HEK293 (cell line): ENCODE measurements around the gene CANT1.

Source experiments
- FEZF1 ChIP-seq: fragments of 450-650 bp; formaldehyde crosslinking; IDR thresholded peaks from 2 replicates; pipeline ENCODE4 v1.5.1; 2016; ENCODE audit warnings: missing biosample characterization, missing genetic modification characterization
- GFI1B ChIP-seq: fragments of 450-650 bp; formaldehyde crosslinking; IDR thresholded peaks from 2 replicates; pipeline ENCODE4 v1.5.1; 2016; ENCODE audit warnings: missing biosample characterization, missing genetic modification characterization
- TRIM28 ChIP-seq: IDR thresholded peaks from 2 replicates; pipeline ENCODE4 v1.6.1; 2011; ENCODE audit warnings: low read length, control low read depth, borderline replicate concordance
- YY2 ChIP-seq: fragments of 450-650 bp; formaldehyde crosslinking; IDR thresholded peaks from 2 replicates; pipeline ENCODE4 v1.5.1; 2016; ENCODE audit warnings: missing biosample characterization, missing genetic modification characterization
- ZBTB17 ChIP-seq: fragments of 450-650 bp; formaldehyde crosslinking; IDR thresholded peaks from 2 replicates; pipeline ENCODE4 v1.5.1; 2016; ENCODE audit warnings: missing biosample characterization, missing genetic modification characterization
- ZBTB48 ChIP-seq: fragments of 450-650 bp; formaldehyde crosslinking; IDR thresholded peaks from 2 replicates; pipeline ENCODE4 v1.5.1; 2016; ENCODE audit warnings: missing biosample characterization, missing genetic modification characterization
- ZFHX2 ChIP-seq: fragments of 450-650 bp; formaldehyde crosslinking; conservative IDR thresholded peaks from 2 replicates; pipeline ENCODE4 v1.5.1; 2016; ENCODE audit warnings: missing biosample characterization, missing genetic modification characterization
- ZFP3 ChIP-seq: fragments of 450-650 bp; formaldehyde crosslinking; IDR thresholded peaks from 2 replicates; pipeline ENCODE4 v1.5.1; 2016; ENCODE audit warnings: low read depth, missing biosample characterization, missing genetic modification characterization
- ZFP37 ChIP-seq: fragments of 450-650 bp; formaldehyde crosslinking; IDR thresholded peaks from 2 replicates; pipeline ENCODE4 v1.5.1; 2016; ENCODE audit warnings: missing biosample characterization, missing genetic modification characterization
- ZNF114 ChIP-seq: fragments of 450-650 bp; formaldehyde crosslinking; IDR thresholded peaks from 2 replicates; pipeline ENCODE4 v1.5.0; 2017; ENCODE audit warnings: missing biosample characterization, missing genetic modification characterization
- ZNF132 ChIP-seq: fragments of 450-650 bp; formaldehyde crosslinking; IDR thresholded peaks from 2 replicates; pipeline ENCODE4 v1.5.1; 2017; ENCODE audit warnings: missing biosample characterization, missing genetic modification characterization, borderline replicate concordance
- ZNF138 ChIP-seq: fragments of 450-650 bp; formaldehyde crosslinking; IDR thresholded peaks from 2 replicates; pipeline ENCODE4 v1.5.1; 2016; ENCODE audit warnings: missing biosample characterization, missing genetic modification characterization, borderline replicate concordance
- ZNF155 ChIP-seq: fragments of 450-650 bp; formaldehyde crosslinking; IDR thresholded peaks from 2 replicates; pipeline ENCODE4 v1.5.1; 2016; ENCODE audit warnings: missing biosample characterization, missing genetic modification characterization
- ZNF157 ChIP-seq: fragments of 450-650 bp; formaldehyde crosslinking; IDR thresholded peaks from 2 replicates; pipeline ENCODE4 v1.5.1; 2016; ENCODE audit warnings: missing biosample characterization, missing genetic modification characterization
- ZNF174 ChIP-seq: fragments of 450-650 bp; formaldehyde crosslinking; IDR thresholded peaks from 2 replicates; pipeline ENCODE4 v1.5.0; 2017; ENCODE audit warnings: missing biosample characterization, mild to moderate bottlenecking, missing genetic modification characterization
- ZNF223 ChIP-seq: fragments of 450-650 bp; formaldehyde crosslinking; IDR thresholded peaks from 2 replicates; pipeline ENCODE4 v1.5.1; 2016; ENCODE audit warnings: missing biosample characterization, missing genetic modification characterization
- ZNF266 ChIP-seq: fragments of 450-650 bp; formaldehyde crosslinking; IDR thresholded peaks from 2 replicates; pipeline ENCODE4 v1.5.1; 2016; ENCODE audit warnings: missing biosample characterization, missing genetic modification characterization, low read depth
- ZNF292 ChIP-seq: fragments of 450-650 bp; formaldehyde crosslinking; IDR thresholded peaks from 2 replicates; pipeline ENCODE4 v1.5.1; 2016; ENCODE audit warnings: low read depth, missing biosample characterization, missing genetic modification characterization, borderline replicate concordance
- ZNF302 ChIP-seq: fragments of 450-650 bp; formaldehyde crosslinking; IDR thresholded peaks from 2 replicates; pipeline ENCODE4 v1.5.1; 2016; ENCODE audit warnings: missing biosample characterization, missing genetic modification characterization, low read depth
- ZNF48 ChIP-seq: fragments of 450-650 bp; formaldehyde crosslinking; IDR thresholded peaks from 2 replicates; pipeline ENCODE4 v1.5.1; 2016; ENCODE audit warnings: missing biosample characterization, missing genetic modification characterization
- ZNF510 ChIP-seq: fragments of 450-650 bp; formaldehyde crosslinking; IDR thresholded peaks from 2 replicates; pipeline ENCODE4 v1.5.1; 2018; ENCODE audit warnings: mild to moderate bottlenecking, missing genetic modification characterization, missing biosample characterization; ENCODE audit not compliant: insufficient replicate concordance
- ZNF530 ChIP-seq: fragments of 450-650 bp; formaldehyde crosslinking; IDR thresholded peaks from 2 replicates; pipeline ENCODE4 v1.5.1; 2016; ENCODE audit warnings: low read depth, missing biosample characterization, missing genetic modification characterization
- ZNF621 ChIP-seq: fragments of 450-650 bp; formaldehyde crosslinking; IDR thresholded peaks from 2 replicates; pipeline ENCODE4 v1.5.1; 2017; ENCODE audit warnings: missing biosample characterization, missing genetic modification characterization
- ZNF664 ChIP-seq: fragments of 450-650 bp; formaldehyde crosslinking; IDR thresholded peaks from 2 replicates; pipeline ENCODE4 v1.5.1; 2016; ENCODE audit warnings: missing biosample characterization, missing genetic modification characterization
- ZNF701 ChIP-seq: fragments of 450-650 bp; formaldehyde crosslinking; IDR thresholded peaks from 2 replicates; pipeline ENCODE4 v1.5.1; 2016; ENCODE audit warnings: missing biosample characterization, missing genetic modification characterization
- ZNF777 ChIP-seq: fragments of 450-650 bp; formaldehyde crosslinking; IDR thresholded peaks from 2 replicates; pipeline ENCODE4 v1.5.1; 2017; ENCODE audit warnings: missing biosample characterization, missing genetic modification characterization, borderline replicate concordance
- ZNF837 ChIP-seq: fragments of 450-650 bp; formaldehyde crosslinking; IDR thresholded peaks from 2 replicates; pipeline ENCODE4 v1.5.1; 2016; ENCODE audit warnings: missing biosample characterization, missing genetic modification characterization
- ZSCAN30 ChIP-seq: fragments of 450-650 bp; IDR thresholded peaks from 2 replicates; pipeline ENCODE4 v1.5.1; 2018; ENCODE audit warnings: missing biosample characterization, mild to moderate bottlenecking, missing genetic modification characterization, moderate library complexity
- TF ChIP-seq, protein P1 (sequence below): fragments of 450-650 bp; formaldehyde crosslinking; IDR thresholded peaks from 2 replicates; pipeline ENCODE4 v1.5.1; 2016; ENCODE audit warnings: missing biosample characterization, missing genetic modification characterization, borderline replicate concordance
- TF ChIP-seq, protein P2 (sequence below): fragments of 450-650 bp; formaldehyde crosslinking; IDR thresholded peaks from 2 replicates; pipeline ENCODE4 v1.5.1; 2016; ENCODE audit warnings: missing biosample characterization, missing genetic modification characterization
- TF ChIP-seq, protein P3 (sequence below): fragments of 450-650 bp; formaldehyde crosslinking; IDR thresholded peaks from 2 replicates; pipeline ENCODE4 v1.5.1; 2016; ENCODE audit warnings: missing biosample characterization, missing genetic modification characterization

The CANT1 gene

GRCh38 chr17:79023886-79024771, 14.6 kb upstream of the CANT1 start, which contains the start of gene C1QTNF1 (continued):
- TF ChIP-seq ZNF530 (tag by site-specific recombination): no peak
- no peak for TF ChIP-seq TRIM28
- no peak for TF ChIP-seq ZNF114 (tag by site-specific recombination)
- no peak for TF ChIP-seq GFI1B (tag by site-specific recombination)
- TF ChIP-seq ZSCAN30 (tag by site-specific recombination): peak; percentile 88
- TF ChIP-seq, protein P1, sequence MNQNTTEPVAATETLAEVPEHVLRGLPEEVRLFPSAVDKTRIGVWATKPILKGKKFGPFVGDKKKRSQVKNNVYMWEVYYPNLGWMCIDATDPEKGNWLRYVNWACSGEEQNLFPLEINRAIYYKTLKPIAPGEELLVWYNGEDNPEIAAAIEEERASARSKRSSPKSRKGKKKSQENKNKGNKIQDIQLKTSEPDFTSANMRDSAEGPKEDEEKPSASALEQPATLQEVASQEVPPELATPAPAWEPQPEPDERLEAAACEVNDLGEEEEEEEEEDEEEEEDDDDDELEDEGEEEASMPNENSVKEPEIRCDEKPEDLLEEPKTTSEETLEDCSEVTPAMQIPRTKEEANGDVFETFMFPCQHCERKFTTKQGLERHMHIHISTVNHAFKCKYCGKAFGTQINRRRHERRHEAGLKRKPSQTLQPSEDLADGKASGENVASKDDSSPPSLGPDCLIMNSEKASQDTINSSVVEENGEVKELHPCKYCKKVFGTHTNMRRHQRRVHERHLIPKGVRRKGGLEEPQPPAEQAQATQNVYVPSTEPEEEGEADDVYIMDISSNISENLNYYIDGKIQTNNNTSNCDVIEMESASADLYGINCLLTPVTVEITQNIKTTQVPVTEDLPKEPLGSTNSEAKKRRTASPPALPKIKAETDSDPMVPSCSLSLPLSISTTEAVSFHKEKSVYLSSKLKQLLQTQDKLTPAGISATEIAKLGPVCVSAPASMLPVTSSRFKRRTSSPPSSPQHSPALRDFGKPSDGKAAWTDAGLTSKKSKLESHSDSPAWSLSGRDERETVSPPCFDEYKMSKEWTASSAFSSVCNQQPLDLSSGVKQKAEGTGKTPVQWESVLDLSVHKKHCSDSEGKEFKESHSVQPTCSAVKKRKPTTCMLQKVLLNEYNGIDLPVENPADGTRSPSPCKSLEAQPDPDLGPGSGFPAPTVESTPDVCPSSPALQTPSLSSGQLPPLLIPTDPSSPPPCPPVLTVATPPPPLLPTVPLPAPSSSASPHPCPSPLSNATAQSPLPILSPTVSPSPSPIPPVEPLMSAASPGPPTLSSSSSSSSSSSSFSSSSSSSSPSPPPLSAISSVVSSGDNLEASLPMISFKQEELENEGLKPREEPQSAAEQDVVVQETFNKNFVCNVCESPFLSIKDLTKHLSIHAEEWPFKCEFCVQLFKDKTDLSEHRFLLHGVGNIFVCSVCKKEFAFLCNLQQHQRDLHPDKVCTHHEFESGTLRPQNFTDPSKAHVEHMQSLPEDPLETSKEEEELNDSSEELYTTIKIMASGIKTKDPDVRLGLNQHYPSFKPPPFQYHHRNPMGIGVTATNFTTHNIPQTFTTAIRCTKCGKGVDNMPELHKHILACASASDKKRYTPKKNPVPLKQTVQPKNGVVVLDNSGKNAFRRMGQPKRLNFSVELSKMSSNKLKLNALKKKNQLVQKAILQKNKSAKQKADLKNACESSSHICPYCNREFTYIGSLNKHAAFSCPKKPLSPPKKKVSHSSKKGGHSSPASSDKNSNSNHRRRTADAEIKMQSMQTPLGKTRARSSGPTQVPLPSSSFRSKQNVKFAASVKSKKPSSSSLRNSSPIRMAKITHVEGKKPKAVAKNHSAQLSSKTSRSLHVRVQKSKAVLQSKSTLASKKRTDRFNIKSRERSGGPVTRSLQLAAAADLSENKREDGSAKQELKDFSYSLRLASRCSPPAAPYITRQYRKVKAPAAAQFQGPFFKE (tag by site-specific recombination): no peak
- TF ChIP-seq ZBTB17 (tag by site-specific recombination): no peak
- TF ChIP-seq ZNF138 (tag by site-specific recombination): no peak
- no peak for TF ChIP-seq ZNF664 (tag by site-specific recombination)
- no peak for TF ChIP-seq ZNF621 (tag by site-specific recombination)
- peak; percentile 82 for TF ChIP-seq ZFHX2
- no peak for TF ChIP-seq ZNF701 (tag by site-specific recombination)
- TF ChIP-seq, protein P2, sequence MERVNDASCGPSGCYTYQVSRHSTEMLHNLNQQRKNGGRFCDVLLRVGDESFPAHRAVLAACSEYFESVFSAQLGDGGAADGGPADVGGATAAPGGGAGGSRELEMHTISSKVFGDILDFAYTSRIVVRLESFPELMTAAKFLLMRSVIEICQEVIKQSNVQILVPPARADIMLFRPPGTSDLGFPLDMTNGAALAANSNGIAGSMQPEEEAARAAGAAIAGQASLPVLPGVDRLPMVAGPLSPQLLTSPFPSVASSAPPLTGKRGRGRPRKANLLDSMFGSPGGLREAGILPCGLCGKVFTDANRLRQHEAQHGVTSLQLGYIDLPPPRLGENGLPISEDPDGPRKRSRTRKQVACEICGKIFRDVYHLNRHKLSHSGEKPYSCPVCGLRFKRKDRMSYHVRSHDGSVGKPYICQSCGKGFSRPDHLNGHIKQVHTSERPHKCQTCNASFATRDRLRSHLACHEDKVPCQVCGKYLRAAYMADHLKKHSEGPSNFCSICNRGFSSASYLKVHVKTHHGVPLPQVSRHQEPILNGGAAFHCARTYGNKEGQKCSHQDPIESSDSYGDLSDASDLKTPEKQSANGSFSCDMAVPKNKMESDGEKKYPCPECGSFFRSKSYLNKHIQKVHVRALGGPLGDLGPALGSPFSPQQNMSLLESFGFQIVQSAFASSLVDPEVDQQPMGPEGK (tag by site-specific recombination): peak; percentile 74
- TF ChIP-seq ZFP37 (tag by site-specific recombination): peak; percentile 33; the same call in 1 of the 2 replicates
- TF ChIP-seq ZNF777: no peak
- no peak for TF ChIP-seq ZFP3 (tag by site-specific recombination)
- no peak for TF ChIP-seq ZNF266
- TF ChIP-seq ZNF157 (tag by site-specific recombination): no peak
- TF ChIP-seq ZNF292: no peak
- TF ChIP-seq ZNF48 (tag by site-specific recombination): no peak
- peak; percentile 72; the same call in 1 of the 2 replicates for TF ChIP-seq ZBTB48 (tag by site-specific recombination)
- no peak for TF ChIP-seq ZNF155 (tag by site-specific recombination)
- TF ChIP-seq ZNF837 (tag by site-specific recombination): no peak
- TF ChIP-seq, protein P3, sequence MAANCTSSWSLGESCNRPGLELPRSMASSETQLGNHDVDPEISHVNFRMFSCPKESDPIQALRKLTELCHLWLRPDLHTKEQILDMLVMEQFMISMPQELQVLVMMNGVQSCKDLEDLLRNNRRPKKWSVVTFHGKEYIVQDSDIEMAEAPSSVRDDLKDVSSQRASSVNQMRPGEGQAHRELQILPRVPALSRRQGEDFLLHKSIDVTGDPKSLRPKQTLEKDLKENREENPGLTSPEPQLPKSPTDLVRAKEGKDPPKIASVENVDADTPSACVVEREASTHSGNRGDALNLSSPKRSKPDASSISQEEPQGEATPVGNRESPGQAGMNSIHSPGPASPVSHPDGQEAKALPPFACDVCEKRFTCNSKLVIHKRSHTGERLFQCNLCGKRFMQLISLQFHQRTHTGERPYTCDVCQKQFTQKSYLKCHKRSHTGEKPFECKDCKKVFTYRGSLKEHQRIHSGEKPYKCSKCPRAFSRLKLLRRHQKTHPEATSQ (tag by site-specific recombination): no peak
- no peak for TF ChIP-seq ZNF132
- no peak for TF ChIP-seq YY2 (tag by site-specific recombination)
- no peak for TF ChIP-seq ZNF174
- no peak; the same call in 1 of the 2 replicates for TF ChIP-seq FEZF1 (tag by site-specific recombination)
- no peak for TF ChIP-seq ZNF510 (tag by site-specific recombination)
- TF ChIP-seq ZNF223: no peak
- TF ChIP-seq ZNF302 (tag by site-specific recombination): no peak
